Upper lobe of right lung (tissue), 1 donor: ENCODE results near the gene SMIM12. TPM values are rescaled to one million over a fixed set of nuclear protein-coding genes. Genes with fewer than 3 reads are reported as not detected.

Experiments used
- ATAC-seq: fragments of 200-7000 bp; cut with Tn5 transposase; one replicate; pipeline ENCODE4 v1.9.1; 2020; ENCODE audit warnings: mild to moderate bottlenecking, moderate library complexity
- DNase-seq: peaks from one replicate; pipeline ENCODE4 v3.0.0-alpha.2; 2020
- H3K27ac ChIP-seq: fragments of 200-600 bp; one replicate; pipeline ENCODE4 v1.8.0; 2022
- H3K27me3 ChIP-seq: fragments of 200-600 bp; one replicate; pipeline ENCODE4 v1.8.0; 2022; ENCODE audit warnings: mild to moderate bottlenecking
- H3K36me3 ChIP-seq: fragments of 200-600 bp; one replicate; pipeline ENCODE4 v1.8.0; 2022
- H3K4me1 ChIP-seq: fragments of 200-600 bp; one replicate; pipeline ENCODE4 v1.8.0; 2022
- H3K4me3 ChIP-seq: fragments of 200-600 bp; one replicate; pipeline ENCODE4 v1.8.0; 2022; ENCODE audit warnings: mild to moderate bottlenecking
- H3K9me3 ChIP-seq: fragments of 200-600 bp; one replicate; pipeline ENCODE4 v1.8.0; 2022
- intact Hi-C: fragments of 100-400 bp; cut with DNase I; formaldehyde crosslinking; loops from one replicate; pipeline ENCODE4 v1.11.0; 2022
- total RNA-seq: library from RNA; stranded (reverse); fragmentation: NEBNext Ultra II Directional; extraction: Animal tissue kit (Norgen Biotek cat#: 25700); gene quantifications from one replicate; pipeline ENCODE4 v1.2.1, GENCODE V29; 2021
- TF ChIP-seq, protein P1 (sequence below): fragments of 200-600 bp; IDR thresholded peaks from one replicate; pipeline ENCODE4 v1.8.0; 2022; ENCODE audit warnings: antibody characterized with exemption
- donor health status: DM: no; HTN: yes; CAD: no; lungs with severe emphysema.

The SMIM12 gene
- total RNA-seq, 1 donor from 2014 or later = 38.6 TPM

GRCh38 chr1:34864759-34865158 is 5.2 kb upstream of the SMIM12 start:
- Histone ChIP-seq H3K4me1 (peaks cover 15% of the 10 kb centered on the region), H3K27ac (no peak overlapping the region), H3K27me3 (no peaks in the 10 kb centered on the region), H3K36me3 (no peaks in the 10 kb centered on the region), H3K9me3 (no peaks in the 10 kb centered on the region), H3K4me3 (no peak overlapping the region)
- DNase-seq = no peak
- TF ChIP-seq, protein P1, sequence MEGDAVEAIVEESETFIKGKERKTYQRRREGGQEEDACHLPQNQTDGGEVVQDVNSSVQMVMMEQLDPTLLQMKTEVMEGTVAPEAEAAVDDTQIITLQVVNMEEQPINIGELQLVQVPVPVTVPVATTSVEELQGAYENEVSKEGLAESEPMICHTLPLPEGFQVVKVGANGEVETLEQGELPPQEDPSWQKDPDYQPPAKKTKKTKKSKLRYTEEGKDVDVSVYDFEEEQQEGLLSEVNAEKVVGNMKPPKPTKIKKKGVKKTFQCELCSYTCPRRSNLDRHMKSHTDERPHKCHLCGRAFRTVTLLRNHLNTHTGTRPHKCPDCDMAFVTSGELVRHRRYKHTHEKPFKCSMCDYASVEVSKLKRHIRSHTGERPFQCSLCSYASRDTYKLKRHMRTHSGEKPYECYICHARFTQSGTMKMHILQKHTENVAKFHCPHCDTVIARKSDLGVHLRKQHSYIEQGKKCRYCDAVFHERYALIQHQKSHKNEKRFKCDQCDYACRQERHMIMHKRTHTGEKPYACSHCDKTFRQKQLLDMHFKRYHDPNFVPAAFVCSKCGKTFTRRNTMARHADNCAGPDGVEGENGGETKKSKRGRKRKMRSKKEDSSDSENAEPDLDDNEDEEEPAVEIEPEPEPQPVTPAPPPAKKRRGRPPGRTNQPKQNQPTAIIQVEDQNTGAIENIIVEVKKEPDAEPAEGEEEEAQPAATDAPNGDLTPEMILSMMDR = no peak
- intact Hi-C loops = no loop called here
- no peak for ATAC-seq

GRCh38 chr1:34863501-34863900 is 4.0 kb upstream of the SMIM12 start:
- no peak for DNase-seq
- Histone ChIP-seq H3K36me3 (no peaks in the 10 kb centered on the region), H3K4me1 (peaks cover 19% of the 10 kb centered on the region), H3K4me3 (no peak overlapping the region), H3K27ac (no peak overlapping the region), H3K9me3 (no peaks in the 10 kb centered on the region), H3K27me3 (no peaks in the 10 kb centered on the region)
- intact Hi-C loops = no loop called here
- TF ChIP-seq, protein P1 = no peak
- ATAC-seq = no peak

DNA sequence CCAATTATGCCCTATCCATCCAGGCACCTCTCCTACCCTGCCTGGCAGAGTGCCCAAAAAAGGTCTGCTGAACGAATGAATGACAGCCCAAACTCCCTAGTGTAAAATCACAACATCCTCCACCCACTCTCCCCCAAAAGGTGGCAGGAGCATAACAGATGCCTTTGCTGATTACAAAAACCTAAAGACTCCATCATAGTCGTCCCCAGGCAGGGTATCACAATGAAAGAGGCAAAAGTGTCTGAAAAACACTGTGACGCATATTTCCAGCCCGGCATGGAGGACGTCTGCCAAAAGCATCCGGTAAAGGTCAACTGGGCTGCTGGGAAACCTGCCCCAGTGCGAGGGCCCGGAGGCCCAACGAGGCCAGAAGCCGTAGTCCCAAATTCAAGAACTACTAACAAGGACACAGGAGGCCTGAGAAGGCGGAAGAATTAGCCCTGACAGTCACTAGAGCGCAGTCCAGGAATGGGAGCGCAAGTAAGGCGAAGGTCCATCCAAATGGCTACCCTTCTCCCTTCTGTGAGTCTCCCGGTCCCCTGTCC is 576 bp downstream of the SMIM12 start:
- Histone ChIP-seq H3K9me3 (no peaks in the 10 kb centered on the region), H3K4me1 (peaks cover 19% of the 10 kb centered on the region), H3K27me3 (no peaks in the 10 kb centered on the region), H3K27ac (peak overlapping the region; percentile 91), H3K36me3 (peaks cover 24% of the 10 kb centered on the region), H3K4me3 (peak overlapping the region; percentile 95)
- DNase-seq (no peak), ATAC-seq (no peak)
- intact Hi-C loops = no loop called here
- TF ChIP-seq, protein P1 = no peak

- Histone ChIP-seq H3K36me3 (peaks cover 32% of the 10 kb centered on the region), H3K27me3 (no peaks in the 10 kb centered on the region), H3K4me3 (no peak overlapping the region), H3K27ac (no peak overlapping the region), H3K4me1 (peaks cover 19% of the 10 kb centered on the region), H3K9me3 (no peaks in the 10 kb centered on the region)
- no peak for DNase-seq
- intact Hi-C loops = no loop called here
- TF ChIP-seq, protein P1 = no peak
- no peak for ATAC-seq
These were observed 2.9 kb downstream of the SMIM12 start for GRCh38 chr1:34856697-34857096.

GRCh38 chr1:34852677-34853217 is 6.8 kb downstream of the SMIM12 start:
- TF ChIP-seq, protein P1 = peak; percentile 94
- peak overlapping the region; percentile 36 for H3K27ac ChIP-seq
- peaks cover 5% of the 10 kb centered on the region for H3K4me1 ChIP-seq
- DNase-seq = peak; percentile 91
- H3K4me3 ChIP-seq = no peak overlapping the region
- intact Hi-C loops = loop anchor here (5.0 kb wide), 1 partner anchor 60 kb away; the partner anchor contains the start of gene GJA4
- H3K27me3 ChIP-seq = no peaks in the 10 kb centered on the region
- ATAC-seq = peak; percentile 100
- peaks cover 32% of the 10 kb centered on the region for H3K36me3 ChIP-seq
- no peaks in the 10 kb centered on the region for H3K9me3 ChIP-seq
